Panc1 (cell line): ENCODE data around the gene SCP2. TPM values are rescaled to one million over a fixed set of nuclear protein-coding genes. Genes with fewer than 3 reads are reported as not detected.

Experiments used
- ATAC-seq: fragments of 200-7000 bp; cut with Tn5 transposase; 2 replicates; pipeline ENCODE4 v1.9.1; 2020; ENCODE audit warnings: mild to moderate bottlenecking, moderate library complexity
- BruUV-seq: library from RNA; stranded (reverse); fragments of 400-500 nt; replicated peaks from 2 replicates; lab custom pipeline; 2021; lab: Mats Ljungman, UMichigan
- CTCF ChIA-PET: fragments of 300-600 bp; sonication (Branson Sonifier 250); formaldehyde crosslinking; loops from one replicate; lab custom pipeline; 2022; ENCODE audit warnings: antibody characterized with exemption; lab: Charles Lee
- POLR2A ChIA-PET: fragments of 300-600 bp; sonication (Branson Sonifier 250); formaldehyde crosslinking; loops from one replicate; lab custom pipeline; 2022; ENCODE audit warnings: antibody characterized with exemption; lab: Charles Lee
- DNase-seq: peaks from one replicate; pipeline ENCODE4 v3.0.0-alpha.2; 2010; ENCODE audit warnings: low read depth, low spot score
- H3K27ac ChIP-seq: 2 replicates; pipeline ENCODE4 v1.5.1; 2011; ENCODE audit warnings: mild to moderate bottlenecking, low read length, inconsistent platforms
- H3K27me3 ChIP-seq: fragments of 200-500 bp; sonication (Bioruptor generic); 2 replicates; pipeline ENCODE4 v1.6.0; 2014; ENCODE audit warnings: low read length, inconsistent platforms; ENCODE audit not compliant: control insufficient read depth, insufficient read depth
- H3K36me3 ChIP-seq: fragments of 200-500 bp; sonication (Bioruptor generic); 2 replicates; pipeline ENCODE4 v1.5.1; 2014; ENCODE audit warnings: inconsistent platforms, mild to moderate bottlenecking, low read length, moderate library complexity; ENCODE audit not compliant: control insufficient read depth, insufficient read depth
- H3K4me1 ChIP-seq: 2 replicates; pipeline ENCODE4 v1.5.1; 2011; ENCODE audit warnings: inconsistent platforms, mild to moderate bottlenecking, low read length, moderate library complexity; ENCODE audit not compliant: control insufficient read depth, insufficient read depth
- H3K4me3 ChIP-seq, 2 experiments: 2 replicates each; pipeline ENCODE4 v1.5.1; 2011 to 2012; ENCODE audit warnings: low read depth in 2 of 2, low read length in 2 of 2, mild to moderate bottlenecking in 2 of 2, inconsistent platforms in 1 of 2, moderate library complexity in 1 of 2
- H3K9me3 ChIP-seq: fragments of 200-500 bp; sonication (Bioruptor generic); 2 replicates; pipeline ENCODE4 v1.5.1; 2014; ENCODE audit warnings: low read depth, mild to moderate bottlenecking, inconsistent platforms, low read length, moderate library complexity; ENCODE audit not compliant: control insufficient read depth, insufficient read depth
- CTCF ChIP-seq: fragments of 450-650 bp; IDR thresholded peaks from 2 replicates; pipeline ENCODE4 v1.5.1; 2017; ENCODE audit warnings: mild to moderate bottlenecking
- POLR2AphosphoS5 ChIP-seq: IDR thresholded peaks from 2 replicates; pipeline ENCODE4 v1.6.1; 2012; ENCODE audit warnings: mild to moderate bottlenecking, low read depth, low read length, moderate library complexity
- REST ChIP-seq, 2 experiments: IDR thresholded peaks; 2 replicates each; pipeline ENCODE4 v1.6.1; 2011 to 2012; ENCODE audit warnings: low read depth in 2 of 2, control low read depth in 1 of 2, low read length in 1 of 2, mild to moderate bottlenecking in 1 of 2, moderate library complexity in 1 of 2; ENCODE audit not compliant: insufficient read depth in 1 of 2
- SIN3A ChIP-seq: IDR thresholded peaks from 2 replicates; pipeline ENCODE4 v1.6.1; 2012; ENCODE audit warnings: low read depth, mild to moderate bottlenecking, low read length, moderate library complexity, borderline replicate concordance; ENCODE audit not compliant: insufficient read depth
- TCF7L2 ChIP-seq: IDR thresholded peaks from 2 replicates; pipeline ENCODE4 v1.6.1; 2011; ENCODE audit warnings: mild to moderate bottlenecking, low read depth, low read length, inconsistent platforms
- in situ Hi-C: cut with HindIII; loops from 2 replicates; pipeline ENCODE4 v1.10.0; 2016; ENCODE audit warnings: low sequenced_read_pairs, low pct_unique_long_range_greater_than_20kb
- intact Hi-C: fragments of 100-400 bp; cut with micrococcal nuclease; formaldehyde crosslinking; loops from one replicate; pipeline ENCODE4 v1.10.0; 2022; ENCODE audit not compliant: unreplicated experiment
- total RNA-seq: library from RNA; stranded (reverse); gene quantifications from one replicate; pipeline ENCODE4 v1.2.1, GENCODE V29; 2021; ENCODE audit not compliant: unreplicated experiment

The SCP2 gene
- total RNA-seq, 1 experiment from 2014 or later = 88.7 TPM

GRCh38 chr1:53089478-53090226, 162.6 kb downstream of the SCP2 start:
- no TSS peak for BruUV-seq
- no peak for DNase-seq
- Histone ChIP-seq H3K4me1 (peaks cover 4% of the 10 kb centered on the region; the same call in 1 of the 2 replicates), H3K27ac (no peak overlapping the region), H3K4me3 (no peak overlapping the region), H3K36me3 (no peaks in the 10 kb centered on the region), H3K9me3 (no peaks in the 10 kb centered on the region), H3K27me3 (no peaks in the 10 kb centered on the region)
- ChIA-PET CTCF (no interaction called here), POLR2A (interaction anchor here (0.6 kb wide), 1 partner anchor 355 kb away, joined by 4 read pairs; no protein-coding TSS in a partner anchor)
- no peak for ATAC-seq
- no peak for TF ChIP-seq REST (IDR thresholded peaks at IDR 0.05; ENCODE audit: insufficient read depth in 1 of 2, low read depth in 2 of 2, low read length in 1 of 2)
- no peak for TF ChIP-seq CTCF
- no peak for TF ChIP-seq POLR2AphosphoS5
- no peak for TF ChIP-seq SIN3A
- TF ChIP-seq TCF7L2 = no peak
- intact Hi-C loops = no loop called here
- in situ Hi-C loops = no loop called here

- in situ Hi-C loops (no loop called here), intact Hi-C loops (no loop called here)
- peaks cover 4% of the 10 kb centered on the region; the same call in 1 of the 2 replicates for H3K4me1 ChIP-seq
- no TSS peak for BruUV-seq
- ATAC-seq (no peak), DNase-seq (no peak)
- no peak overlapping the region for H3K4me3 ChIP-seq
- ChIA-PET POLR2A (interaction anchor here (0.6 kb wide), 1 partner anchor 356 kb away, joined by 4 read pairs; no protein-coding TSS in a partner anchor), CTCF (no interaction called here)
- H3K9me3 ChIP-seq = no peaks in the 10 kb centered on the region
- no peaks in the 10 kb centered on the region for H3K36me3 ChIP-seq
- no peak overlapping the region for H3K27ac ChIP-seq
- TF ChIP-seq POLR2AphosphoS5 (no peak), TCF7L2 (no peak), CTCF (no peak), REST (IDR thresholded peaks at IDR 0.05; ENCODE audit: insufficient read depth in 1 of 2, low read depth in 2 of 2, low read length in 1 of 2) (no peak), SIN3A (no peak)
- H3K27me3 ChIP-seq = no peaks in the 10 kb centered on the region
Observed at GRCh38 chr1:53090227-53091147, 163.4 kb downstream of the SCP2 start.
